H54 (cell line): ENCODE data around the gene GPC6.

ENCODE experiments used
- DNase-seq: peaks from one replicate; pipeline ENCODE4 v3.0.0; 2011; ENCODE audit warnings: low spot score, mixed read lengths; ENCODE audit not compliant: insufficient read length
- FAIRE-seq: peaks from 3 replicates; lab custom pipeline; 2011; peaks lifted over from hg19 to GRCh38; lab: Jason Lieb, UNC
- POLR2A ChIP-seq: IDR thresholded peaks from 2 replicates; pipeline ENCODE4 v1.6.1; 2011; ENCODE audit warnings: low read depth, mild to moderate bottlenecking, low read length

GPC6 gene

GRCh38 chr13:93765811-93766210 is 539.2 kb downstream of the GPC6 start:
- no peak for TF ChIP-seq POLR2A
- DNase-seq (no peak), FAIRE-seq (peak; percentile 58)

GRCh38 chr13:93766719-93767118 is 540.1 kb downstream of the GPC6 start:
- FAIRE-seq = no peak
- no peak for DNase-seq
- no peak for TF ChIP-seq POLR2A

- peak; percentile 62 for FAIRE-seq
- no peak for DNase-seq
- no peak for TF ChIP-seq POLR2A
Measured at GRCh38 chr13:93767180-93767916, 540.7 kb downstream of the GPC6 start.

- FAIRE-seq (peak; percentile 89), DNase-seq (no peak)
- no peak for TF ChIP-seq POLR2A
Measured at GRCh38 chr13:93767917-93768409, 541.4 kb downstream of the GPC6 start.

- no peak for DNase-seq
- no peak for TF ChIP-seq POLR2A
- no peak for FAIRE-seq
Measured at GRCh38 chr13:93769101-93769500, 542.5 kb downstream of the GPC6 start.

- no peak for TF ChIP-seq POLR2A
- FAIRE-seq (peak; percentile 38), DNase-seq (no peak)
Measured at GRCh38 chr13:93769607-93770006, 543.0 kb downstream of the GPC6 start.

GRCh38 chr13:93771227-93771626 is 544.6 kb downstream of the GPC6 start:
- no peak for DNase-seq
- no peak for FAIRE-seq
- no peak for TF ChIP-seq POLR2A

- FAIRE-seq = peak; percentile 11
- DNase-seq = no peak
- TF ChIP-seq POLR2A = no peak
Measured at GRCh38 chr13:93771782-93772181, 545.2 kb downstream of the GPC6 start.

GRCh38 chr13:93774506-93774905 is 547.9 kb downstream of the GPC6 start:
- no peak for DNase-seq
- no peak for TF ChIP-seq POLR2A
- no peak for FAIRE-seq

- FAIRE-seq = peak; percentile 45
- TF ChIP-seq POLR2A = no peak
Measured at GRCh38 chr13:93775027-93775426, 548.4 kb downstream of the GPC6 start.

GRCh38 chr13:93775507-93776108 is 549.0 kb downstream of the GPC6 start:
- DNase-seq (no peak), FAIRE-seq (peak; percentile 92)
- no peak for TF ChIP-seq POLR2A

More at GRCh38 chr13:93775027-93775426, 548.4 kb downstream of the GPC6 start:
- no peak for DNase-seq

GRCh38 chr13:93776936-93777335 is 550.3 kb downstream of the GPC6 start:
- no peak for TF ChIP-seq POLR2A
- FAIRE-seq (no peak), DNase-seq (no peak)

GRCh38 chr13:93777504-93777903 is 550.9 kb downstream of the GPC6 start:
- TF ChIP-seq POLR2A = no peak
- FAIRE-seq = no peak
- no peak for DNase-seq

- DNase-seq (no peak), FAIRE-seq (no peak)
- TF ChIP-seq POLR2A = no peak
Measured at GRCh38 chr13:93778548-93778947, 551.9 kb downstream of the GPC6 start.
